ENCODE data around the gene MPPED2.
"Not testable (repeated sequence)": the region's sequence is repeated elsewhere in the genome, so short reads cannot be mapped to it uniquely, and the experiment has no call there.

The MPPED2 gene

GRCh38 chr11:30573951-30574350, 12.2 kb downstream of the MPPED2 start:
- DNase-seq: no peak

DNA sequence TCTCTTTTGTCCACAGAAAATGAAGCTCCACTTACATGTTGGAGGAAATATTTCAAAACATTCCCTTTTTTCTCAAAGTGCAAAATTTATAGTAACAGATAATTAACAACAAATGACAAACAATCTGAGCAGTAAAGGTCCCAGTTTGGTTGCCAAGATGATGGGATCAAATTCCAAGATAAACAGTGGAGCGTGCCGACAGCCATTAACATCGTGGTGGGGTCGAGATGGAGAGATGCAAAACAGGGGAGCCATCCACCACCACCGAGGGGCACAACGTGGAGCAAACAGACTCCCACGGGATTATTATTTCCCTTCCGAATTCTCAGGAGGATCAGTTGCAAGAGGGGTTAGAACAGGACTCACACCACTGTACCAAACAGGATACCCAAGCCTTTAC, 17.2 kb downstream of the MPPED2 start:
- DNase-seq: no peak

GRCh38 chr11:30567644-30568043, 18.5 kb downstream of the MPPED2 start:
- DNase-seq: no peak

GRCh38 chr11:30567120-30567519, 19.0 kb downstream of the MPPED2 start:
- no peak for DNase-seq

GRCh38 chr11:30566482-30566881, 19.7 kb downstream of the MPPED2 start:
- DNase-seq: no peak

DNA sequence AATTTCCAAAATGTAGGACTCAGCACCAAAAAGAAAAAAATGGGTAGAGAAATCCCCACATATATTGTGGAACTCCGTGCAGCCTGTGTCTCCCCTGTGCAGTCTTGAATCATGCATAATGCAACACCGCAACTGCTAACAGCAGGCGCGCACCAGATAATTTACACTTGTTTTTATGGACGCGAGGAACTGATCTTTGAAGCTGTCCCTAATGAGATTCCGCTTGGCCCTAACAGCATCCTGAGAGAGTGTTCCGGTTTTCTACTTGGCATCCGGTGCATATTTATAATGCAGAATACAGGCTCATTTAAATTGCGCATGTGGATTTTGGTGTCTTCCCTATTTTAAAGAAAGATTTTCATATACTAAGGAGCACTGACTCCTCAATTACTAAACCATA, 21.1 kb downstream of the MPPED2 start:
- DNase-seq: no peak

GRCh38 chr11:30561691-30562415, 24.3 kb downstream of the MPPED2 start:
- no peak for DNase-seq

- DNase-seq: no peak
Measured at GRCh38 chr11:30560206-30561106, 25.7 kb downstream of the MPPED2 start.

DNA sequence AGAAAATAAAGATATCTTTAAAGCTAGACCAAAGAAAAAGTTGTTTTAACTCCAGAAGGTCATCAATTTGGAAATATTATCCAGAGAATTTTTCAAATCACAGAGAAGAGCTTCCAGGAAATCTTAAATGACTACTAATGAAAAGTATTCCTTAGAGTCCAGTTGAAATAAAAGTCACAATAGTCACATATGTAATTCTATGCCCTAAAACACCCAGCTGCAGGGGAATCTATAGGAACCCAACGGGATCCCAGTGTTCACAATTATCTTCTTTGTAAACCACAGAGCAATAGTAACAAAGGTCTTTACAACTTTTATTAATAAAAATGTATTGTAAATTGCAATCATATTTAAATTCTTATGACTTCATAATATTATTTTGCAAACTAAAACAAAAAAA, 27.1 kb downstream of the MPPED2 start:
- no peak for DNase-seq

- DNase-seq: not testable (repeated sequence)
Measured at GRCh38 chr11:30554587-30554986, 31.6 kb downstream of the MPPED2 start.

- no peak for DNase-seq
Measured at GRCh38 chr11:30553521-30554110, 32.5 kb downstream of the MPPED2 start.

DNA sequence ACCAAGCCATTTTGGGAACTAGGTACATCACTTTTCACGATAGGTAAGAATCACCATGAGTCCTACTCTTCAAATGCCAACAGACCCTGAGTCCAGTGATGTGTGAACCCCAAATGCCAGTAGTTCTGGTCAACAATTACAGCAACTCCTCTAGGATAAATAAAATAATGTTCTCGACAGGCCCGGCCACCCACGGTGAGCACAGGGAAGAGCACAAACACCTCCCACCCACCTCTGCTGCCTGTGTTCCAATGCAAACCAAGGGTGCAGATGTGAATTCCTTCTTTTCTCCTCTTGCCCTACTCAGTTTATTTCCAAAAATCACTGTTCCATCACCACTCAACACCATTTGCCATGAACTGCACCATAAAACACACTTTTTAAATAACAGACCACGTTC, 33.3 kb downstream of the MPPED2 start:
- no peak for DNase-seq

- DNase-seq: no peak
Measured at GRCh38 chr11:30550022-30550542, 36.1 kb downstream of the MPPED2 start.

DNA sequence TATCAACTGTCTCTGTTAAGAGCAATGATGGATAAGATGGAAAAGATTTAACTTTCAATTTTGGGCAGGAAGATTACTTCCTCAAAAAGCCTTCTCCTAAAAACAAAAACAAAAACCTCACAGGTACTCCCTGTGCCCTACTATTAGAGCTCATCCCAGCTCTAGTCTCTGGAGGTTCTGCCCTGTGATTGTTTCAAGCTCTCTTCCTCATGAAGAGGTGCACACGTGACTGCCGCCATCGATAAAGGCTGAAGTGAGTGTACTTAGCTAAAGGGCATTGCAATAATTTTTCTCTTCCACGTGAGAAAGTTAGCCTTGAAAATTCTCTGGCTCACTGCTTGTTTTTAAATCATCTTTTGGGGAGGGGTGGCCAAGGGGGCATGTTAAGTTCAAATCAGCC, 36.6 kb downstream of the MPPED2 start:
- no peak for DNase-seq

GRCh38 chr11:30546334-30546733, 39.8 kb downstream of the MPPED2 start:
- DNase-seq: no peak

DNA sequence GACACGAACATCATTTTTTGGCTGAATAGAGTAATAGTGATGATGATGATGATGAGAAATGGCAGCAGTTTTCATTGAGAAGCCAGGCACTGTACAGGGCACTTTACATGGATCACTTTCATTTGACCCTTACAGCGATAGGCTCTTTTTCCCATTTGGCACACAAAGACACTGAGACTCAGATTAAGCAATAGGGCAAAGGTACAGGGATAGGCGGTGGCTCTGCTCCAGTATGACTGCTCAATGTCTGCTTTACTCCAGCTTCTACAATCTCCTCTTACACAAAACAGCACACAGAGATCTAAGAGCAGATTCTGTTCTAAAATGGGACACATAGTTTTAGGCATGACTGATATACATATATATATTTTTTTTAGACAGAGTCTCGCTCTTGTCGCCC, 40.6 kb downstream of the MPPED2 start:
- no peak for DNase-seq

DNA sequence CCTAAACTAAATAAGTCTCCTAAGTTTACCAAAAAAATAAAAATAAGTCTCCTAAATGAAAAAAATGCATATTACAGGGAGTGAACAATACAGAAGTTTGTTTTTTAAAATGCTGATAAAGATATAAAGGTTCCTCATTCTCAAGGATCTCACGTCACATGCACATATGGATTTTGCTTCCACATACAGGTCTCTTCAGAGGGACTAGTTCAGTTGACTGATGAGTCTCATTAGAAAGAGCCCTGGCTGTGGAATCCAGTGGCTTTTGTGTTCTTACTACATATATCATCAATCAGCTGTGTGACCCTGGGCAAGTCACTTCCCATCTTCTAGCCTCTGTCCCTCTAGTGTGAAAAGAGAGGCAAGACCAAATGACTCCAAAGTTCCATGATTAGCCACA, 43.1 kb downstream of the MPPED2 start:
- DNase-seq: no peak

DNA sequence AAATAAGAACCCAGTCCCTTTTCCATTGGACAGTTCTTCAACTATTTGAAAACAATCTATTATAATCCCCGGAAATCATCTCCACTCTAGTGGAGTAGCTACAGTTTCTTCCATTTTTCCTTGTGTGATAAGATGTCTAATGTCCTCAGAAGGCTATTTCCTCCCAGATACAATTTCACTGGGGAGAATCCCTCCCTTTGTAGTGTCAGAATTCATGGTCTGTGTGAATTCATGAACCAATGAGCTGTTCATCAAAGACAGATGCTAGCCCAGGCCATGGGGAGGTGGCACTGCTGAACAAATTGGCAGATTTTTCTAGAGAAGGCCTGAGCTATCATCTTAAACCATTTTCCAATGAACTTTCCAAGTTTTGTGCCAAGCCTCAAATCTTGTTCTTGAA, 45.4 kb downstream of the MPPED2 start:
- no peak for DNase-seq

- no peak for DNase-seq
Measured at GRCh38 chr11:30538251-30538650, 47.9 kb downstream of the MPPED2 start.

GRCh38 chr11:30535818-30536217, 50.3 kb downstream of the MPPED2 start:
- DNase-seq: no peak

GRCh38 chr11:30533445-30533947, 52.7 kb downstream of the MPPED2 start:
- DNase-seq: no peak

DNA sequence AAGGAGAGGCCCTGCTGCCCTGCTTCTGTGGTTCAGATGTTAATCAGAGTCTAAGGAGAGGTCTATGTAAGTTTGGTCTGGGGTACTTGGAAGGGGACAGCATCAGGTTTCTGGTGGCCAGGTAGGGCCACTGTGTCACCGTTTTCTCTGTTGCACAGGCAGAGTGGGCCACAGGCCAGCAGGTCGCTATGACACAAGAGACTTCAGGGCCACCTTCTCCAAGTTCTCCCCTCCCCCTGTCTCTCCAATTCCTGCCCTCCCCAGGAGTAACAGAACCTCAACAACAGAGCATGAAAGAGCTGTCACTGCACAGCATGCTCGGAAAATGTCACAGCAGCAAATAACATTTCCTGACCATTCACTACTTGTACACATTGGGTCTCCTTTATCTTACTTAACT, 58.6 kb downstream of the MPPED2 start:
- DNase-seq: no peak

DNA sequence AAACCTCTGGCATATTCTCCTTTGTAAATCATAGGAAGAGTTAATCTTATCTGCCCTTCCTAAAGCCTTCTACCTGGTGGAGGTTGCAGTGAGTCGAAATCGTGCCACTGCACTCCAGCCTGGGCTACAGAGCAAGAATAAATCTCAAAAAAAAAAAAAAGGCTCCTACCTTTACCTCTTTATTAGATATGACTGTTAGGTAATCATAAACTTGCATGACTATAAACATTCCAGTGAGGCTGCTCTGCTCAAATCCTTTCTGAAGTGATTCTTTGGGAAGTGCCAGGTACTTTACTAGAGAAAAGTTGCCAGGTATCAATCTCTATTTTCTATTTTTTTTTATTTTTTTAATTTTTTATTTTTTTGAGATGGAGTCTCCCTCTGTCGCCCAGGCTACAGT, 59.6 kb downstream of the MPPED2 start:
- no peak for DNase-seq

All from activated naive CD4-positive, alpha-beta T cell (primary cell).